GM19372 (cell line): ENCODE data around the gene MYADM.

Source experiments
- ATAC-seq: cut with Tn5 transposase; IDR thresholded peaks from one replicate; pipeline ENCODE4 v1.9.1; 2021; ENCODE audit warnings: mild to moderate bottlenecking, low read depth, moderate library complexity; ENCODE audit not compliant: unreplicated experiment

MYADM gene

GRCh38 chr19:53883231-53883661 lies 15.6 kb downstream of the MYADM start:
- no peak for ATAC-seq

GRCh38 chr19:53883741-53884140 lies 16.1 kb downstream of the MYADM start:
- no peak for ATAC-seq

GRCh38 chr19:53884256-53884655 lies 16.6 kb downstream of the MYADM start:
- no peak for ATAC-seq

GRCh38 chr19:53885036-53885435 lies 17.4 kb downstream of the MYADM start:
- ATAC-seq, result no peak

GRCh38 chr19:53892301-53892980 lies 24.8 kb downstream of the MYADM start:
- ATAC-seq, result no peak

GRCh38 chr19:53892981-53893325 lies 25.3 kb downstream of the MYADM start:
- ATAC-seq, result no peak

GRCh38 chr19:53894707-53895106 lies 27.0 kb downstream of the MYADM start:
- ATAC-seq, result no peak

GRCh38 chr19:53896682-53897081 lies 29.0 kb downstream of the MYADM start:
- ATAC-seq, result no peak

- ATAC-seq, result no peak
These were observed 29.8 kb downstream of the MYADM start for GRCh38 chr19:53897459-53897858.

- no peak for ATAC-seq
These were observed 30.5 kb downstream of the MYADM start for GRCh38 chr19:53898166-53898565.

GRCh38 chr19:53898636-53899341 lies 31.1 kb downstream of the MYADM start:
- no peak for ATAC-seq

GRCh38 chr19:53900191-53900860 lies 32.6 kb downstream of the MYADM start:
- ATAC-seq, result no peak

GRCh38 chr19:53903055-53903680 lies 35.5 kb downstream of the MYADM start:
- no peak for ATAC-seq

- ATAC-seq, result no peak
These were observed 37.2 kb downstream of the MYADM start for GRCh38 chr19:53904909-53905308.

GRCh38 chr19:53905787-53906186 lies 38.1 kb downstream of the MYADM start:
- ATAC-seq, result no peak

GRCh38 chr19:53906211-53907192 lies 38.8 kb downstream of the MYADM start:
- ATAC-seq, result no peak

GRCh38 chr19:53907193-53907581 lies 39.5 kb downstream of the MYADM start:
- no peak for ATAC-seq

GRCh38 chr19:53907690-53908089 lies 40.0 kb downstream of the MYADM start:
- no peak for ATAC-seq

- no peak for ATAC-seq
These were observed 40.6 kb downstream of the MYADM start for GRCh38 chr19:53908106-53908934.
